Lung (tissue), 12 donors: Measurements from ENCODE around the gene FUS. TPM values are rescaled to one million over a fixed set of nuclear protein-coding genes. Genes with fewer than 3 reads are reported as not detected.

ENCODE experiments used
- ATAC-seq: fragments of 200-7000 bp; cut with Tn5 transposase; one replicate; pipeline ENCODE4 v1.9.1; 2020; ENCODE audit warnings: moderate number of reproducible peaks; ENCODE audit not compliant: insufficient read depth, low FRiP score
- DNase-seq, 3 donors: peaks; one replicate each; pipeline ENCODE4 v3.0.0-alpha.2; 2013 to 2017
- H3K27ac ChIP-seq, 2 donors: one replicate each; pipeline ENCODE4 v1.5.1; 2013; ENCODE audit warnings: mild to moderate bottlenecking in 2 of 2, moderate library complexity in 2 of 2, control low read depth in 1 of 2, inconsistent platforms in 1 of 2, low read depth in 1 of 2, low read length in 1 of 2
- H3K27me3 ChIP-seq, 3 donors: one replicate each; pipeline ENCODE4 v1.5.1; 2013; ENCODE audit warnings: low read length in 2 of 3; ENCODE audit not compliant: control insufficient read depth in 3 of 3, insufficient read depth in 3 of 3
- H3K36me3 ChIP-seq, 4 donors: one replicate each; pipeline ENCODE4 v1.5.1; 2013; ENCODE audit warnings: low read length in 4 of 4, mild to moderate bottlenecking in 1 of 4, moderate library complexity in 1 of 4; ENCODE audit not compliant: control insufficient read depth in 4 of 4, insufficient read depth in 4 of 4
- H3K4me1 ChIP-seq, 5 donors: one replicate each; pipeline ENCODE4 v1.5.1; 2013; ENCODE audit warnings: low read length in 5 of 5, mild to moderate bottlenecking in 2 of 5, moderate library complexity in 1 of 5; ENCODE audit not compliant: control insufficient read depth in 5 of 5, insufficient read depth in 5 of 5
- H3K4me3 ChIP-seq: one replicate; pipeline ENCODE4 v1.5.1; 2013; ENCODE audit warnings: mild to moderate bottlenecking, control low read depth, moderate library complexity
- H3K9ac ChIP-seq, 2 donors: one replicate each; pipeline ENCODE4 v1.5.1; 2013; ENCODE audit warnings: low read length in 2 of 2, control low read depth in 1 of 2; ENCODE audit not compliant: insufficient read depth in 1 of 2
- H3K9me3 ChIP-seq, 4 donors: one replicate each; pipeline ENCODE4 v1.5.1; 2013; ENCODE audit warnings: low read length in 3 of 4, mild to moderate bottlenecking in 1 of 4, moderate library complexity in 1 of 4; ENCODE audit not compliant: control insufficient read depth in 4 of 4, insufficient read depth in 3 of 4
- WGBS, 2 donors: extraction: QIAGEN DNeasy Blood & Tissue Kit; methylation state at CpG; one replicate each; pipeline ENCODE4 v1.1.7; 2013; 5-methylcytosine and 5-hydroxymethylcytosine counted together
- polyA plus RNA-seq, 2 donors: library from polyadenylated mRNA; stranded (reverse); fragments of 200-250 nt; gene quantifications; one replicate each; pipeline ENCODE4 v1.2.1, GENCODE V29; 2013
- total RNA-seq, 2 donors: library from RNA; depleted of rRNA in 1 of 2; stranded (reverse); fragments of >200 nt in 1 of 2; gene quantifications; one replicate each; pipeline ENCODE4 v1.2.1, GENCODE V29; 2014 to 2021
- TF ChIP-seq, protein P1 (sequence below): IDR thresholded peaks from 2 replicates; pipeline ENCODE4 v1.5.1; 2012; ENCODE audit warnings: mild to moderate bottlenecking; ENCODE audit errors: control extremely low read depth, extremely low read depth
- donor health status: control.
- donor health status: control.
- donor health status: Bipolar disorder and iron deficiency.
- donor health status: healthy.
- donor health status: DM: yes; HTN: yes; CAD: no.

The FUS gene
- total and polyA plus RNA-seq, 4 donors: 110 to 272 (median 242) TPM

DNA sequence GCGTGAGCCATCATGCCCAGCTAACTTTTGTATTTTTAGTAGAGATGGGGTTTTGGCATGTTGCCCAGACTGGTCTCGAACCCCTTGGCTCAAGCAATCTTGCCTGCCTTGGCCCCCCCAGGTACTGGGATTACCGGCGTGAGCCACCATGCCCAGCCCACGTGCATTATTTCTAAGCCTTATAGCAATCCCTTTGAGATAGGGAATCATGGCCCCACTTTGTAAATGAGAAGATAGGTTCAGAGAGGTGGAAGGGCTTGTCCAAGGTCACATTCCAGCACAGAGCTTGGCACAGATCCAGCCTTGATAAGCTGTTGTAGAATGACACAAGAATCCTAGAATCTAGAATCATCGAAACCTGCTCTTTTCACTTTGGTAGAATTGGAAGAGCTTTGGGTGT lies 26.8 kb downstream of the FUS start:
- ATAC-seq: no peak
- WGBS, 2 donors: 41 to 58% methylated on average over 6 of the region's 6 CpGs
- no peaks in the 10 kb centered on the region for H3K36me3 ChIP-seq

DNA sequence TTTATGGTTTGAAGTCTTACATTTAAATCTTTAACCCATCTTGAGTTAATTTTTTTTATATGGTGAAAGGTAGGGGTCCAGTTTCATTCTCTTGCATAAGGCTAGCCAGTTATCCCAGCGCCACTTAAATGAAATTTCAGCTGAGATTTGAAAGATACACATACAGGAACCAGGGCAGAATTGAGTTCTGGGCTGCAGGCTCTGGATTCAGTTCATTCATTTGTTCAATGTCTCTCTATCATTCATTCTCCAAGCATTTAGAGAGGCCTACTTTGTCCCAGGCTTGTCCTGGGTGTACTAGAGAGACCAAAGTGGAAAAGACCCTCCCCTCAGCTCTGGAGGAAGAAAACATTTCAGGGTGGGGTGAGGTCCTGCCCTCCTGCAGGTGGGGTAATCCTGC lies 33.4 kb downstream of the FUS start:
- ATAC-seq (no peak), DNase-seq (no peak)
- Histone ChIP-seq H3K27me3 (peaks cover 0 to 57% (median 42%) of the 10 kb centered on the region in 3 donors), H3K4me1 (peaks cover 2 to 19% (median 7%) of the 10 kb centered on the region in 5 donors), H3K9me3 (no peaks in the 10 kb centered on the region), H3K27ac (no peak overlapping the region), H3K9ac (no peak overlapping the region), H3K36me3 (no peaks in the 10 kb centered on the region), H3K4me3 (no peak overlapping the region)
- 96 to 97% methylated on average over 1 of the region's 1 CpG for WGBS, 2 donors
- TF ChIP-seq, protein P1, sequence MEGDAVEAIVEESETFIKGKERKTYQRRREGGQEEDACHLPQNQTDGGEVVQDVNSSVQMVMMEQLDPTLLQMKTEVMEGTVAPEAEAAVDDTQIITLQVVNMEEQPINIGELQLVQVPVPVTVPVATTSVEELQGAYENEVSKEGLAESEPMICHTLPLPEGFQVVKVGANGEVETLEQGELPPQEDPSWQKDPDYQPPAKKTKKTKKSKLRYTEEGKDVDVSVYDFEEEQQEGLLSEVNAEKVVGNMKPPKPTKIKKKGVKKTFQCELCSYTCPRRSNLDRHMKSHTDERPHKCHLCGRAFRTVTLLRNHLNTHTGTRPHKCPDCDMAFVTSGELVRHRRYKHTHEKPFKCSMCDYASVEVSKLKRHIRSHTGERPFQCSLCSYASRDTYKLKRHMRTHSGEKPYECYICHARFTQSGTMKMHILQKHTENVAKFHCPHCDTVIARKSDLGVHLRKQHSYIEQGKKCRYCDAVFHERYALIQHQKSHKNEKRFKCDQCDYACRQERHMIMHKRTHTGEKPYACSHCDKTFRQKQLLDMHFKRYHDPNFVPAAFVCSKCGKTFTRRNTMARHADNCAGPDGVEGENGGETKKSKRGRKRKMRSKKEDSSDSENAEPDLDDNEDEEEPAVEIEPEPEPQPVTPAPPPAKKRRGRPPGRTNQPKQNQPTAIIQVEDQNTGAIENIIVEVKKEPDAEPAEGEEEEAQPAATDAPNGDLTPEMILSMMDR: no peak

More for the DNA sequence above, 26.8 kb downstream of the FUS start:
- DNase-seq: no peak
- Histone ChIP-seq H3K27ac (no peak overlapping the region), H3K9me3 (no peaks in the 10 kb centered on the region), H3K27me3 (peaks cover 0 to 24% (median 3%) of the 10 kb centered on the region in 3 donors), H3K4me3 (no peak overlapping the region), H3K9ac (no peak overlapping the region), H3K4me1 (peaks cover 0 to 2% (median 0%) of the 10 kb centered on the region in 5 donors)
- TF ChIP-seq, protein P1: no peak

DNA sequence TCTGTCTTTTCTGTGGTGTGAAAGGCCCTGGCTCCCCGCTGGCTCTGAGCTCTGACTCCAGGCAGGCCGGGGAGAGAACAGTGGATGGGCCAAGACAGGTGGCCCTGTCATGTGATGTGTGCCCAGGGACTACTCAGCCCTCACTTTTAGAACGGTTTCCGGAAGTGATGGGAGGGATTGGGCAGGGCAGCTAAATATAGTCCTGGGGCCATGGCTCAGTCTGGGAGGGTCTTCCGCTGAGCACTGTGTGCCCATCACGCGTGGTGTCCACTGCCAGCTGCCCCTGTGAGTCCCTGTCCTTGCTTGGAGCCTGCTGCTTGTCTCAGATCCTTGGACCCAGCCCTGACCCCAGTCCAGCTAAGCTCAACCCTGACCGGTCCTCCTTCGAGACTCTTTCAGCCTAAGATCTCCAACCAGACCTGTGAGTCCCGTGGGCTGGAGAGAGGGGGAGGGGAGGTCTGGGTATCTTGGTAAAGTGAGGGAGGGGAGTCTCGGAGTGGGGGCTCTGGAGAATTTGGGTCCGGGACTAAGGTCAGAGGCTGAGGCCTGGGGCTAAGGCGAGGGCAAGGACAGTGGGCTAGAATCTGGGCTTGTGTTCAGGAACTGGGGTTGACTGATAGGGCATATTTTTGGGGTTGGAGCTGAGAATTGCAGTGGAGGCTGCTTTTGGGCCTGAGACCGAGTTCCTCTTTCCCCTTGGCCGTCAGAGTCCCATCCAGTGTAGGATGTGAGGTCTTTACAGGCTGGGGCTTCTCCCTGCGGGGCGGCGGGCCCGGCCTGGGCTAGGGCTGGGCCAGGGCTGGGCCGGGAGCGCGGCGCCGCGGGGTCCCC lies 34.2 kb downstream of the FUS start, which contains the start of gene TRIM72:
TRIM72 (plus strand) TSS at position 243 of the 831 bp plus-strand sequence. CDS start 620 bp downstream, outside the sequence.
- DNase-seq (no peak), ATAC-seq (no peak)
- TF ChIP-seq, protein P1: no peak
- Histone ChIP-seq H3K9ac (no peak within 1 kb of the TSS), H3K4me3 (no peak within 1 kb of the TSS), H3K36me3 (no peaks in the 10 kb centered on the region), H3K27me3 (peaks cover 0 to 62% (median 47%) of the 10 kb centered on the region in 3 donors), H3K4me1 (peaks cover 2 to 19% (median 7%) of the 10 kb centered on the region in 5 donors), H3K27ac (no peak within 1 kb of the TSS), H3K9me3 (no peaks in the 10 kb centered on the region)
- 65 to 70% methylated on average over 24 to 25 of the region's 25 CpGs for WGBS, 2 donors
